Raji (cell line): Measurements from ENCODE around the gene C6orf120.
A peak's percentile ranks its signal among the peaks of the same experiment; 100 is the strongest.

Experiments used
- POLR2A ChIP-seq: IDR thresholded peaks from 2 replicates; pipeline ENCODE4 v1.6.1; 2011; ENCODE audit warnings: low read depth, low read length, control low read depth; ENCODE audit not compliant: insufficient read depth

C6orf120 gene

DNA sequence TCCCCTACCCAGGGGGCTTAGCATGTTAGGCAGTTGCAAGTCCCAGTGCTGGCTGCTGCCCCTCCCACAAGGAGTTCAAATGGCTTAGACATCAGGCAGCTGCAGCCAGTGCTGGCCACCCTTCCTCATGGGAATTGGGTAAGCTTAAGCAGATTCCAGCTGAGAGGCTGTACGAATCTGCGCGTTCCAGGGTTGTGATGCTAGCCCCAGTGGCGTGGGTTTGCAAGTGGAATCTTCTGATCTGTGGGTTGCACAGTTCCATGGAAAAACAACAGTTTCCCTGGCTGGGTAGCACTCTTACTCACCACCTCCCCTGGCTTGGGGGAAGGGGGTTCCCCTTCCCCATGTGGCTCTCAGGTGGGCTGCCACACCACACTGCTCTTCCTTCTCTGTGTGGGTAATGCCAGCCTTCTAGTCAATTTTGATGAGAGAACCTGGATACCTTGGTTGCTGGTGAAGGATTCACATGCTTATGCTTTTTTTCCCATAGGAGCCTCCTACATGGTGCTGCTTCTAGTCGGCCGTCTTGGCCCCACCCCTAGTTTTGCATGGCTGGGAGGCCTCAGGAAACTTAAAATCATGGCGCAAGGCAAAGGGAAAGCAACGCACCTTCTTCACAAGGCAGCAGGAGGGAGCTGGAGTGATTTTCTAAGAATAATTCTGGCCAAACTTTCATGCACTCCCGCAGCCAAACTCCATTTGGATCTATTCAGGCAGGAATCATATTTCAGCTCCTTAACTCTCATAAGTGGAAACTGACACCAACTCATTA is 36.5 kb downstream of the C6orf120 start:
- TF ChIP-seq POLR2A: no peak

GRCh38 chr6:169738976-169739529 is 37.1 kb downstream of the C6orf120 start:
- no peak for TF ChIP-seq POLR2A

DNA sequence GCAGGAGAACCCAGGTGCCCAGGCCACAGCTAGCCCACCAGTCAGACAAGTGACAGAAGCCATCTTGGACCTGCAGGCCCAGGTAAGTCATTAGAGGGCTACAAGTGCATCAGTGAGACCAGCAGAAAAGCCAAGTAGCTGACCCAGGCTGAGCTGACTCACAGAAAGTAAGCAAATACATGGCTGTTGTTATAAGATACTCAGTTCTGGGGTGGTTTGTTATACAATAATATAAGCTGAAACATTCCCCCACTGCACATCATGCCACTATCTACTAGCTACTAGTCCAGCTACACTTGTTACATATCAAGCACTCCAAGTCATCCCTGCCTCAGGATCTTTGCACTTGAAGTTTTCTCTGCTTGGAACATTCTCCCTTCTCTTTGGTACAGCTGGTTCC is 39.4 kb downstream of the C6orf120 start:
- TF ChIP-seq POLR2A: no peak

DNA sequence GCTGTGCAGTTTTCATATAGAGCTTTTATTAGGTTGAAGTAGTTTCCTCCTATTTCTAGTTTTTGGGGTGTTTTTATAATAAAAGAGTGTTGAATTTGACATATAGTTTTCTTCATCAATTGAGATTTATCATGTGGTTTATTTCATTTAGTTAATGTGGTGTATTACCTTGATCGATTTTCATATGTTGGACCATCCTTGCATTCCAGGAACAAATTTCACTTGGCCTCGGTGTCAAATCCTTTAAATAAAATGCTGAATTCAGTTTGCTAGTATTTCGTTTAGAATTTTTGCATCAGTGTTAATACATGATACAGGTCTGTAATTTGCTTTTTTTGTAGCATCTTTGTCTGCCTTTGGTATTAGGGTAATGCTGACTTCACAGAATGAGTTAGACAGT is 43.5 kb downstream of the C6orf120 start:
- no peak for TF ChIP-seq POLR2A

DNA sequence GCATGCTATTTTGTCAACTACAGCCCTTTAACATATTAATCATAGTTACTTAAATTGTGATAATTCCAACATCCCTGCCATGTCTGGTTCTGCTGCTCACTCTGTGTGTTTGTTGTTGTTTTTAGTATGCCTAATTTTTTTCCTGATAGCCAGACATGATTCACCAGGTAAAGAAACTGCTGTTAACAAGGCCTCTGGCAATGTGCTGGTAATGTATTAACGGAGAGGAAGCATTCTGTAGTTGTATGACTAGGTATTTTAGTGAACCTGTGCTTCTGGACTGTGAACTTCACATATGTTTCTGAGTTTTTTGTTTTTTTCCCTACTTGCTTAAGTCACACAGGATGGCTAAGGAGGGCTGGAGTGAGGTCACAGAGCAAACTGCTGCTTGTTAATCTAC is 44.6 kb downstream of the C6orf120 start:
- TF ChIP-seq POLR2A: no peak

- TF ChIP-seq POLR2A: peak; percentile 87
These were observed 49.5 kb downstream of the C6orf120 start, which contains the start of the genes DYNLT2 and ERMARD for GRCh38 chr6:169751242-169752073. Gene DYNLT2 (minus strand): TSS chr6:169751572. CDS start chr6:169751458, 114 bp downstream. Gene ERMARD (plus strand): TSS chr6:169751622. CDS start chr6:169751658, 36 bp downstream.

DNA sequence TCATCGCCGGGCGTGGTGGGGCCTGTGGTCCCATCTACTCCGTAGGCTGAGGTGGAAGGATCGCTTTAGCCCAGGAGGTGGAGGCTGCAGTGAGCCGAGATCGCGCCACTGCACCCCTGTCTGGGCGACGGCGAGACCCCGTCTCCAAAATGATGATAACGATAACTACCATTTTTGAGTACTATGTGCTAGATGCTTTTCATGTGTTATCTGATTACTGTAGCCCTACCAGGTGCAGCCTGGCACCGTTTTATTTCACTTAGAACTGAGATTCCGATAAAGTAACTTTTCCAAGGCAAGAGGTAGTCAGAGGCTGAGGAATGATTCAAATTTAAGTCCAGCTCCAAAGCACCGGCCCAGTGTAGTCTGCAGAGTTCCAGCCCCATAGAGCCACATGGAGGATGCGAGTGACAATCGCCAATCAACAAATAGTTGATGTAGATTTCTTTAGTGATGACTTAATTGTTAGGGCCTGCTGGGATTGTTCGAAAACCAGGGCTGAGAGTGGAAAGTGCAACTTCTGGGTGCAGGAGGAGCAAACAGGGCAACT is 50.2 kb downstream of the C6orf120 start:
- TF ChIP-seq POLR2A: no peak
